ENCODE data around the gene TMEM204.

DNA sequence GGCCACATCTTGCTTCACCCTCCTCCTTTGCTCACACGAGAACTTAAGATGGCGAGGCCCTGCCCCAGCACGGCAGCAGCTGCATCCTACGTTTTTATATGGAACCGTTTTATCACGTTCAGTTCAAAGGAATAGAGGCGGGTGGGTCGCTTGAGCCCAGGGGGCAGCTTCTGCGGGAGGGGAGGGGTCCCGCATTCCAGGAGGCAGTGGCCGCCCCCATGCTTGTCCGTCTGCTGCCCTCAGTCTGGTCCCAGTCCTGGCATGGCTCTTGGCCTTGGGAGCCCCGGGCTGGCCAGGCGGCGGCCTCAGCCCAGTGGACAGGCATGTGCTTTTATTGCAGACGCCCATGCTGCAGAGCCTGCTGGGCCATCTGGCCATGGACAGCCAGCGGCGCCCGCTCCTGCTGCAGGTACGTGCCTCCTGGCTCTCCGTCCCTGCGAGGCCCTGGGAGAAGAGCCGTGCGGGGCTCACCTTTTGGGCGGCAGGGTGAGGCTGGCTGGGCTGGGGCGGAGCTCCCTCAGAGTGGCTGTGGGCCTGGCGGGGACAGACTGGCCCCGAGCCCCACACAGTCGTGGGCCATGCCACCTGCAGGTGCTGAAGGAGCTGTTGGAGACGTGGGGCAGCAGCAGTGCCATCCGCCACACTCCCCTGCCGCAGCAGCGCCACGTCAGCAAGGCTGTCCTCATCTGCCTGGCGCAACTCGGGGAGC lies 33.6 kb upstream of the TMEM204 start:
- no peak for TF ChIP-seq EP300 (IDR thresholded peaks at IDR 0.05; ENCODE audit: borderline replicate concordance)
- TF ChIP-seq, protein P1, sequence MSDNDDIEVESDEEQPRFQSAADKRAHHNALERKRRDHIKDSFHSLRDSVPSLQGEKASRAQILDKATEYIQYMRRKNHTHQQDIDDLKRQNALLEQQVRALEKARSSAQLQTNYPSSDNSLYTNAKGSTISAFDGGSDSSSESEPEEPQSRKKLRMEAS (IDR thresholded peaks at IDR 0.05), result no peak
- TF ChIP-seq TAF1 (IDR thresholded peaks at IDR 0.05; ENCODE audit: low read depth), result no peak
- no peak for TF ChIP-seq YY1 (IDR thresholded peaks at IDR 0.05; ENCODE audit: low read depth)
- no peak for TF ChIP-seq EGR1 (IDR thresholded peaks at IDR 0.05)
- TF ChIP-seq, protein P2, sequence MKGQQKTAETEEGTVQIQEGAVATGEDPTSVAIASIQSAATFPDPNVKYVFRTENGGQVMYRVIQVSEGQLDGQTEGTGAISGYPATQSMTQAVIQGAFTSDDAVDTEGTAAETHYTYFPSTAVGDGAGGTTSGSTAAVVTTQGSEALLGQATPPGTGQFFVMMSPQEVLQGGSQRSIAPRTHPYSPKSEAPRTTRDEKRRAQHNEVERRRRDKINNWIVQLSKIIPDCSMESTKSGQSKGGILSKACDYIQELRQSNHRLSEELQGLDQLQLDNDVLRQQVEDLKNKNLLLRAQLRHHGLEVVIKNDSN (IDR thresholded peaks at IDR 0.05), result no peak
- TF ChIP-seq, protein P3, sequence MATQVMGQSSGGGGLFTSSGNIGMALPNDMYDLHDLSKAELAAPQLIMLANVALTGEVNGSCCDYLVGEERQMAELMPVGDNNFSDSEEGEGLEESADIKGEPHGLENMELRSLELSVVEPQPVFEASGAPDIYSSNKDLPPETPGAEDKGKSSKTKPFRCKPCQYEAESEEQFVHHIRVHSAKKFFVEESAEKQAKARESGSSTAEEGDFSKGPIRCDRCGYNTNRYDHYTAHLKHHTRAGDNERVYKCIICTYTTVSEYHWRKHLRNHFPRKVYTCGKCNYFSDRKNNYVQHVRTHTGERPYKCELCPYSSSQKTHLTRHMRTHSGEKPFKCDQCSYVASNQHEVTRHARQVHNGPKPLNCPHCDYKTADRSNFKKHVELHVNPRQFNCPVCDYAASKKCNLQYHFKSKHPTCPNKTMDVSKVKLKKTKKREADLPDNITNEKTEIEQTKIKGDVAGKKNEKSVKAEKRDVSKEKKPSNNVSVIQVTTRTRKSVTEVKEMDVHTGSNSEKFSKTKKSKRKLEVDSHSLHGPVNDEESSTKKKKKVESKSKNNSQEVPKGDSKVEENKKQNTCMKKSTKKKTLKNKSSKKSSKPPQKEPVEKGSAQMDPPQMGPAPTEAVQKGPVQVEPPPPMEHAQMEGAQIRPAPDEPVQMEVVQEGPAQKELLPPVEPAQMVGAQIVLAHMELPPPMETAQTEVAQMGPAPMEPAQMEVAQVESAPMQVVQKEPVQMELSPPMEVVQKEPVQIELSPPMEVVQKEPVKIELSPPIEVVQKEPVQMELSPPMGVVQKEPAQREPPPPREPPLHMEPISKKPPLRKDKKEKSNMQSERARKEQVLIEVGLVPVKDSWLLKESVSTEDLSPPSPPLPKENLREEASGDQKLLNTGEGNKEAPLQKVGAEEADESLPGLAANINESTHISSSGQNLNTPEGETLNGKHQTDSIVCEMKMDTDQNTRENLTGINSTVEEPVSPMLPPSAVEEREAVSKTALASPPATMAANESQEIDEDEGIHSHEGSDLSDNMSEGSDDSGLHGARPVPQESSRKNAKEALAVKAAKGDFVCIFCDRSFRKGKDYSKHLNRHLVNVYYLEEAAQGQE (IDR thresholded peaks at IDR 0.05; ENCODE audit: low read depth), result no peak

Data from Ishikawa (cell line).